Embryonic facial prominence (tissue), 1 donor: ENCODE data around the gene C16orf96.

ENCODE experiments used
- DNase-seq: peaks from one replicate; pipeline ENCODE4 v3.0.0-alpha.2; 2016; ENCODE audit errors: extremely low spot score

The C16orf96 gene

DNA sequence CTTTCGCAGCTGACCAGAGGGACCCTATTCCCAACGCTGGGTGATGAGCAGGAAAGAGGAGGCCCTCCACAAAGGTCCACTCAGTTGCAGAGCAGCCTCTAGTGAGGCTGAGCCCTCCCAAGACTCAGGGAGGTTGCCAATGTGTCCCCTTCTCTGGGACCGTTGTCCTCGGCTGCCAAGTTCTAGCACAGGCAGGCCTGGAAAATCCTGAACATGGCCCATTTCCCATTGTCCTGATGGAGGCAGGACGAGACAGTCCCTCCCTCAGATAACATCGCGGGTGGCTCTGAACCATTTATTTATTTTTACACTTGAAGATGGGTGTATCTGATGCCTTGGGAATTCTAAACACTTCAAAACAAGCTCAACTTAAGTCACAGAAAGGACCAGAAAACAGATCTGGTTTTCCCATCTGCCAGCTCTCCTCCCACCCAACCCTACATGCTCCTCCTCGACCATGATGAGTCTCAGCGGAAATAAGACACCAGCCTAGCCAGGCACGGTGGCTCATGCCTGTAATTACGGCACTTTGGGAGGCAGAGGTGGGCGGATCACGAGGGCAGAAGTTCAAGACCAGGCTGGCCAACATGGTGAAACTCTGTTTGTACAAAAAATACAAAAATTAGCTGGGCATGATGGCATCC lies 30.4 kb upstream of the C16orf96 start:
- DNase-seq: no peak

DNA sequence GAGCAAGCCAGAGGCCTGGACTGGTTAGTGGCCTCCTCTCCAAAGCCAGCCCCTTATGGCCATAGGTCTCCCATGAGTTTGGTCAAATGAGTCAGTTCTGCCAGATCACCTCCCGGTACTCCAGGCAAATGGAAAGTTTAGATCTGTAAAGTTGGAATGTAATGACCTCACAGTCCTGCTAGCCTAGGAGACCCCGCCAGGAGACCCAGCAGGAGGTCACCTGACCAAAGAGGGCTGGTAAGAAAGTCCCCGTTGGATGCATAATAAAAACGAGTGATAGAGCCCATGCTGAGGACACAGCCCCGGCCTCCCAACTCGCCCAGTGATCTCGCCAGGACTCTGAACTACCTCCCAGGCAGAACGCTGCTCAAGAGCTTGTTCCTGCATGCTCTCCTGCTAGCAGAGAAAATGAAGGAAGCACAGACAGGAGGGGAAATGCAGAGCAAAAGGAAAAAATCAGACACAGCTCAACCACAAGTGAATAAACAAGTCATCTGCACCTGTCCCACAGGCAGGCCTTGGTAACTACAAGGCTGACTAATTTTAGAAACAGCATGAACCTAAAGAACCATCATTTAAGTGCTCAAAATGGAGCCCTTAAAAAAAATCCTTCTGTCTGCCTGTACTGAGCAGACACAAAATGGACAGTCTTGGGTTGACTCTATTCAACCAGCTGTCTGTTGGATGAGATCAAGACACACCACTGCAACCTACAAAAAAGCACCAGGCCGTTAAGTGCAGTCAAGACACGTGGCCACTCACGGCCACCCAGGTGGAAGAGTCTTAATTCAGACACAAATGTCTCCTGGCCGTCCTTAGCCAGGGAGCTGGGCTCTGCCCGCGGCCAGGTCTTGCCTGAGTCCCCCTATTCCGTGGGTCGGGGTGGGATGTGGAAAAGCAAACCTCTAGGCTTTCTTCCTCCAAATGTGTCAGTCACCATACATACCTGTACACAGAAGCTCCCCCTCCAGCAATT lies 26.8 kb upstream of the C16orf96 start:
- no peak for DNase-seq

DNA sequence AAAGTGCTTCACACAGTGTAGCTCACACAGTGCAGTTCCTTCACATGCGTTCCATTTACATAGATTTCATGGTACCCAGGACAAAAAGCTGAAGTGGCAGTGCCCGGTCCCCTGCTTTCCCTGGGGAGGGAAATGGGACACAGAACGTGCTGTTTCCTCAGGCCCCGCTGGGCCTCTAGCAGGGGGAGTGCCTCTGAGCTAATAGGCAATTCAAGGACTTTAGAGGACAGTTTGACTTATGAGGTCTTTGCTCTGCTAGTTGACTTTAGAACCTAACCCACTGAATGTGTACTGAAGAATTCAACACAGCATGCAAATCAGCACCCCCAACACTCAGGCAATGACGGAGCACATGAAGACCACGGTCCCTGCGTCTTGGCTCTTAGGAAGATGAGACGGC lies 24.3 kb upstream of the C16orf96 start:
- no peak for DNase-seq

DNA sequence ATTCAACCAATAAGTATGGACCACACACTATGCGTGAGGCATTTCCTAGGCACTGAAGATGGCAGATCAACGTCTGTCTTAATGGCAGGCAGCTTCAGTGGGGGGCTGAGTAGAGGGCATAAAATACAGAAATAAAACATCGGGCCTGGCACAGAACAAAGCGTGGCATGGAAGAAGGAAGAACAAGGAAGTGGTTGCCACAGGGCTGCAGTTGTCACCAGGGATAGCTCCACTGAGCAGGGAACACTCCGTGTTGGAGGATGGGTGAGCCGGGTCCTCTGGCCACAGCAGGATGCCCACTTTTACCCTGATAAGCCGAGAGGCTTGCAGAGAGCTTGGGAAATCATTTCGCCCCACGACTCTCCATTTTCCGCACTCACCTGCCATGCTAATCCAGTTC lies 23.9 kb upstream of the C16orf96 start:
- DNase-seq: no peak

DNA sequence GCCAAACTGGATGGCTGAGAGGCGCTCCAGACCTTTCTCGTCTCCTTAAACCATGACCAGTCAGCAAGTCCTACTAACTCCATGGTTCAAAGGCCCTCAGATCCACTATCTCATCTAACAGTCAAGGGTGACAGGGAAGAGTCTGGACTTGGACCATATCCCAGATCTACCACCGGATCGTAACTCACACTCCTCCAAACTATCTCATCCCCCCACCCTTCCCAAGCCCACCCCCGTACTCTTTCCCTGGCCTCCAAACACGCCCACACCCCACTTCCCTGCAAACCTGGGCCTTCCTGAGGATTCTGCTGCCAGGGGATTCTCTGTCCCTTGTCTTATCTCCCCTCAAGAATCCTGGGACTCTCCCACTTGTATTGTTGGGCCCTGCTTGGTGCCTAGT lies 22.6 kb upstream of the C16orf96 start:
- DNase-seq: no peak

DNA sequence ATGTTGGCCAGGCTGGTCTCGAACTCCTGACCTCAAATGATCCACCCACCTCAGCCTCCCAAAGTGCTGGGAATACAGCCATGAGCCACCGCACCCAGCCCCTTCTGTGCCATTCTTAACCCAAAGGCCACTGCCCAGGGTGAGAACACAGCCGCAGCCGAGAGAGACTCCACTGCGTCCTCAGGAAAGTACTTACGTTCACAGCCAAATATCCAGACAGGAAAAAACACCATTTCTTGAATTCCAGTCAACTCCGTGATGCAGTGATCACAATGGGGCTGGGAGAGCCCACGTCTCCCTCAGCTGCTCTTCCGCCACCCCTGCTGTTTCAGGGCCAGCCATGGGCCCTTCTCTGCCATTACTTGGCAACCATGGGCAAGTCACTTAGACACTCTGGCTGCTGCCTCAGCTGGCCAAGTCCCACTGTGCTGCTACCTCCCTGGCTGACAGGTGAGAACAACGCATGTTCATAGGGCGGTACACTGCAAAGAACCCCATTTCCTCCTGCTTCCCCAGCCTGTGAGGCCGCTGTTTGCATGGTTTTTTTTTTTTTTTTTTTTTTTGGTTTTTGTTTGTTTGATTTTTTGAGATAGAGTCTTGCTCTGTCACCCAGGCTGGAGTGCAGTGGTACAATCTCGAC lies 21.9 kb upstream of the C16orf96 start:
- DNase-seq: no peak

DNA sequence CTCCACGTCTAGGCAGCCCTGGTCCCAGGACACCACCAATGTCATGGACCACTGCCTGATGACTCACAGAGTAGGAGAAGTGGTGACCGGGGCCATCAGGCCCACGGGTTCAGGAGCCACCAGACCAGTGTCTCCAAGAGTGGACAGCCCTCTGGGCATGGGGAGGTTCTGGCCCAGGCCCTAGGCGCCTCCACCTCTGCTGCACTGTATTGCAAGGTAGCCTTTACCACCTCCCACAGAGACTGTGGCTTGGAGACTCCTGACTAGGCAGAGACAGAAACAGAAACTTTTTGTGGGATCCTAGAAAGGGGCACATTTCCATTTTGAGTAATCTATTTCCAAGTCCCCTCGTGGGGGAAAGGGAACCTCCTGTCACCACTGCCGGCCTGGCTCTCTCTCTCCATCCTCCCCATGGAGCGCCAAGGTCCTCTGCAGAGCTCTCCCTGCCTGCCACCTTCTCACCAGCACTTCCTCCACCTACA lies 20.5 kb upstream of the C16orf96 start:
- no peak for DNase-seq

DNA sequence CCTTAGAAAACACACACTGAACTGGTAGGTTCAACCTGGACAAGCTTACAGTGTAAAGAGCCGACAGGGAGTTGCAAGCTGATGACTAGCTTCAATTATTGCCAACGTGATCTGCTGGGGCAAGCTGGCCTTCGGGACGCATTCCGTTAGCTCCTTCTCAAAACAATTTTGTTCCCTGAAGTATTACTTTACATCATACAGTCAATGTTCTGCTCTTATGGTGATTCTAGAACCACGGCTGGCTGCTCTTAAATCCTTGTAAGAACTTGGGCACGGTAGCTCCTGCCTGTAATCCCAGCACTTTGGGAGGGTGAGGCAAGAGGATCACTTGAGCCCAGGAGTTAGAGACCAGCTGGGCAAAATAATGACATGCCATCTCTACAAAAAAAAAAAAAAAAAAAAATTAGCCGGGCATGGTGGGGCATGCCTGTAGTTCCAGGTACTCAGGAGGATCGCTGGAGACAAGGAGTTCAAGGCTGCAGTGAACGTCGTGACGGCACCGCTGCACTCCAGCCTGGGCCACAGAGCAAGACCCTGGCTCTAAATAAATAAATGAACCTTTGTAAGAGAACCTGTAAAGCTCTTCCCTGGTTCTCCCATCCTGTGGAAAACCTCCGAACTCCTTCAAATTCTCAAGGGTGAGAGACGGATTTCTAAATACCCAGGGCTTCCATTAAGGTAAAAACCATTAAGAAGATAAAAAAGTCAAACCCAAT lies 19.6 kb upstream of the C16orf96 start:
- no peak for DNase-seq

DNA sequence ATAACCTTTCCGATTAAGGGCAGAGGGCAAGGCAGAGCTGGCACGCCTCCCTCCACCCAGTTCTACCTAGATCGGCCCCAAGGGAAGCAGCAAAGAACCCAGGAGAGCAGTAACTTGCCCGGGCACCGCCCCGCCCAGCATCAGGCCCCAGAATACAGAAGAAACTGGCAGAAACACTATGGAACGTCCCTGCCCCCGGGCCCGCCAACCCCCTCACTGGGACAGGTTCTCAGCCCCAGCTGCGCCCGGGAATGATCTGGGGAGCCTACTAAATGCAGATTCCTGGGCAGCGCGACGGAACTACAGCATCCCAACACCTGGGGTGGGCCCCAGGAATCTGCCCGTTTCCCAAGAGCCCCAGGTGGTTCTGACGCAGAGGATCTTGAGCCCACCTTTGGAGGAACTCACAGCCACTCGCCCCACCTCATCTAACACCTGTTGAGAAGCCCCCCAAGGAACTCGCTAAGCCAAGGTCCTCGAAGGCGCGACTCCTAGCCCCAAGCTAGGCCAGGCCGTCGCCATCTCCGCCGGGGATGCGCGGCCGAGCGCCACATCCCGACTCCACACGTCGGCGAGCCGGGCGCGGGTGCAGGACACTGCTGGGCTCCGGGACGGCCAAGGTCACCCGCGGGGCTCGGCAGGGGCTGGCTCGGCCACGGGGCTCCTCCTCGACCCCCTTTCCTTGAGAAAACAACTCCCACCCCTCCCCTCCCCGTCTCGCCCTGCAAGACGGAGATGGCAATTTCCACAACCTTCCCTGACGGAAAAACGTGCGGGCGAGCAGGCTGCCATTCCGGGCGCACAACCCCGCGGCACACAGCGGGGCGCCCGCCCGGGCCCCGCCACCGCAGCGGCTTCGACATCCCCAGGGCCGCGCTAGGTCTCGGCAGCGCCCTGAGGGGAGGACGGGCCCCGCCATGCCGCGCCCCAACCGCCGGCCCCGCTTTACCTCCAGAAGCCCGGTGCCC lies 18.5 kb upstream of the C16orf96 start:
- no peak for DNase-seq

DNA sequence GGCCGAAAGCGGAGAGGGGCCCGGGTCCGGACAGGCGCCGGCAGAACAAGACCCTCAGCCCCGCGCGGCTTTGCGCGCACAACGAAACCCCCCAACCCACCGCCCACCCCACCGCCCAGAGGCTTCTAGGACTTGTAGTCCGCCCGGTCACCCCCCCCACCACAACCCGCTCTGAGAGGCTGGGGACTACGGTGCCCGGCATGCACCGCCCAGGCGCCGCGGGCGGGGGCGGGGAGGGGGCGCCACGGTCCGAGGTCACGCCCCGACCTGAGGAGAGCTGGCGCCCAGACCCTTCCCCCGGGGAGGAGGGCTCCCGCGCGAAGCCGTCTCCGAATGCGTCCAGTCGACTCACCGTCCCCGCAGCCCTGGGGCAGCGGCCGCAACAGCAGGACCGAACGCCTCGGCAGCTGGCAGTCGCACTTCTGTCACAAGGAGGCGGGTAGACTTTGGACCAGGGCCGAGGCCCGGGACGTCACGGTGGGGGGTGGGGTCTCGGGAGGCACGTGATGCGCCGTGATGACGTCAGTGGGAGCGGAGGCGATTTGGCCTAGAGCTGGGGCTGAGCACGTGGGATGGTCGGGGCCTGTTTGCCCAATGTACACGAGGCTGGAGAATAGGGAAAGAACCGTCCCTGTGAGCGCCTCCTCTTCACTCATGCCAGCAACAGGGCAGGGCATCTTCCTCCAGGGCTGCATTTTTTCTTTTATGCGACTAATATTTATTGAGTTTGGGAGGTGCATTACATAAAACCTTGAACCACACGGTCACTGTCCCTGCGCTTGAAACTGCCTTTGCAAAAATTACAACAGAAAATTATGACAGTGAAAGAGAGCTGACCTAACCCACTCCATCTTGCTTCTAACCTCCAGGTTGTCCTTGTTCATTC lies 17.5 kb upstream of the C16orf96 start, which contains the start of gene CDIP1:
CDIP1 (minus strand) TSS at position 424 of the 886 bp plus-strand sequence. CDS start 24,643 bp downstream, outside the sequence.
- peak; percentile 84 for DNase-seq

DNA sequence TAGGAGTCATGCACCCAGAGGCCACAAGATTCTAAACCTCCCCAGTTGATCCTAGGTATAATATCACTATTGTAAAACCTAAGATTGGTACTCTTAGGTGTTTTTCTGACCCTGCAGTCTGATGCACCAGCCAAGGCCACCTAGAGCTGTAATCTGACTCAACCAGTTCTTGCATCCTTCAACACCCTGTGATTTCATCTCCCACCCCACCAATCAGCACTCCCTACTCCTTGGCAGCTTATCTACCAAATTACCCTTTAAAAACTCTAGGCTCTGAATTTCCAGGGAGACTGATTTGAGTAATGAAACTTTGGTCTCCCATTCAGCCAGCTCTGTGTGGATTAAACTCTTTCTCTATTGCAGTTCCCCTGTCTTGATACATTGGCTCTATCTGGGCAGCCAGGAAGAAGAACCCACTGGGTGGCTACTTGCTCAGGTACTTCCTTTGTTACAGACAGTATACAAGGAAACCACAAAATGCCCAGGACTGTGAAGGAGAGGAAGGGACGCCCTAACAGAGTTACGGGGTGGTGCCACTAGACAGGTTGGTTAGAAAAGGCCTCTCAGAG lies 16.3 kb upstream of the C16orf96 start:
- no peak for DNase-seq

DNA sequence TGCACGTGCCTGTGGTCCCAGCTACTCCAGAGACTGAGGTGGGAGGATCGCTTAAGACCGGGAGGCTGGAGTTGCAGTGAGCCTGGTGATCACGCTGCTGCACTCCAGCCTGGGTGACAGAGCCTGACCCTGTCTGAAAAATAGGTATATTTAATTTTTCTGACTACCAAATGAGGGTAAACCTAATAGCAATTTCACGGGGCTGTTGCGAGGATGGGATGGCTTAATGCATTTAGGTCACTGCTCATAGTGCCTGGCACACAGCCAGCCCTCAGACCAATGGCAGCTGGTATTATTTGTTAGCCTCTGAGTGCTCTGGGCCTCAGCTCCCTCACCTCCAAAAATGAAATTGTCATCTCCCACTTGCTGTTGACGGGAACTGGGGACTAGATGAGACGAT lies 11.7 kb upstream of the C16orf96 start:
- DNase-seq: no peak

DNA sequence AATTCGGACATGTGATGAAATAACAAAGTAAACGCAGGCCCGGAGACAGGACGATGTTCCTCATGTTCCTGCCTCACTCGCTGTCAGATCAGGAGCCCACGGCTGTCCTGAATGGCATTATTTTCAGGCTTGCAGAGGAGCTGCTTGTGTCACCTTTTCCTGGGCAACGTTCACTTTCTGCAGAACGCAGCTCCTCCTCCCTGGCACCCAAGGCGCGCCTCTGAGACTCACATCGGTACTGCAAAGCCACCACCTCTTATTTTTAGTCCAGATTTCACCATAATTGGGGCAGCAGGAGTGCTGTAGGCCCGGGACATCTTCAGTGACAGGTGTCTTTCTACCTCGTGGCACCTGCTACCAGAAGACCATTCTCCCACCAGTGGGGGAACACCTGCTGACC lies 8.0 kb upstream of the C16orf96 start:
- no peak for DNase-seq

DNA sequence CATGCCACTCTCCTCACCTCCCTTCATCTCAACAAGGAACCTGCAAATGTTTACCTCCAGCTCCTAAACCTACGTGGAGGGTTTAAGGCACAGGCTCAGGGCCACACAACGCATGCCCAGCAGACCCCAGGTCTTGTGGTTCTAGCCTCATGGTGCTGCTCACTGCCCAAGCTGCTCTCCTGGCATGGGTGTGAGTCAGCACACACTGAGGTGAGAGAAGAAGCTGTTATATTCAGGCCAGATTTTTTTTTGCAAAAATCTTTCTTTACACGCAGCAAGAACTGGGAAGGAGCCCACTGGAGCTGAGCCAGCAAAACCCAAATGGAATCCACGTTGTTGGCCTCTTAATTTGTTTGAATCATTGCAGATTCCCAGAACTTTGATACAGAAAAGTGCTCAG lies 5.5 kb upstream of the C16orf96 start:
- DNase-seq: no peak

DNA sequence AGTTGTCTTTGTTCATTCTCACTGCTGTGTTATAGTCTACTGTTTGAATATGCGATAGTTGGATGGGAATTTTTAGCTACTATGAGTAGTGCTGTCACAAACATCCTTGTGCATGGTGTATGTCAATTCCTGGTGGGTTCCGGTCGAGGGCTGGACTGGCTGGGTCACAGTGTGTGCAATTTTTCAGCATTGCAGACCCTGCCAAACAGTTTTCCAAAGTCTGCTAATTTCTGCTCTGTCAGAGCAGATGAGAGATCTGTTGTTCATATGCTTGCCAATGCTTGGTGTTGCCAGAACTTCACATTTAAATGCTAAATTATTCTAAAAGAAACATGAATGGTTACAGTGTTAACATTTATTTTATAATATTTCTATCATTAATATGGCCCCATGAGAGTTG lies 3.6 kb upstream of the C16orf96 start:
- no peak for DNase-seq

DNA sequence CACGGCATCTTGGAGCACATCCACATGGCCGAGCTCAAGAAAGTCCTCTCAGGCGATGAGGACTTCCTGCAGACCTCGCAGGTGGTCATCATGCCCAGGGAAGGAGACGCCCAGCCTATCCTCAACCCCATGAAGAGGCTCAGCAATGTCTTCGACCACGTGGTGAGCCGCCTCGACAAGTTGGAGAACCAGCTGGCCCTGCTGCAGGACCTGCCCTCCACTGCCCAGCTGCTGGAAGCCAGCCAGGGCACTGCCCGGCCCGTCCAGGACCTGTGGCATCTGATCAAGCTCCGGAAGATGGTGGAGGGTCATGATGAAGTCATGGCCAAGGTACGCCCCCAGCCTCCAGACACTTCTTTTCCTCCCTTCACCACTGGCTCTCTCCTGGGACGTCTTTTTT lies 440 bp downstream of the C16orf96 start:
- no peak for DNase-seq

DNA sequence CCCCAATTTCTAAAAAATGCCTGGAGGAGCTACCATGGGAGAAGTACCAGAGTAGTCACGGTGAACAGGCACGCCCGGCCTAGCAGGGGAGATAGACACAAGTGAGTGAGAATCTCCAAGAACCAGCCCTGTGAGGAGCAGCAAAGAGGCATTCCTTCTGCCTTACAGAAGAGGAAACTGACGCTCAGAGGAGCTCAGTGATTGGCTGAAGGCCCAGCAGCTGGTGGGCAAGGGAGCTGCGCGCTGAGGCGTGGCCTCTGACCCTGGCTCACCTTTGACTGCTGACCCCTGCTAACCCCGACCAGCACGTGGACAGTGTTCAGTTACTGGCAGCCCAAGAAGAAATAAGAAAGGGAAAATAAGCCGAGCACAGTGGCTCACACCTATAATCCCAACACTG lies 1.8 kb downstream of the C16orf96 start:
- DNase-seq: no peak

DNA sequence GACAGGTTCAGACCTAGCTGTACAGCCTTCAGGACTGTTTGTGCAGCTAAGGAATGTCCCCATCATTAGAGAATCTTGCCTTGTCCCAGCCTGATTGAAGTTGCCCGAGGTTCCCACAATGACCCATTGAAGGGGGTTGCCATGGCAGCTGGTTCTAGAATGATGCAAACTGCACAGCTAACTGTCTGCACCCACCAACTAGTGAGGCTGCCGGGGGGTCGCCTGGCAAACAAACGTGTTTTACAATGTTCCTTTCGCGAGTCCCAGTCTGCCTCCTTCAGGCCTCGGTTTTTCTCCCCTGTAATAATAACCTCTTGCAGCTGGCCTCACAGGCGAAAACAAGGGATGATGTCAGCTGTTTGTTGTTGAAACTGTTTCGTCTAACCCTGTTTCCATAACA lies 5.5 kb downstream of the C16orf96 start:
- DNase-seq: no peak

DNA sequence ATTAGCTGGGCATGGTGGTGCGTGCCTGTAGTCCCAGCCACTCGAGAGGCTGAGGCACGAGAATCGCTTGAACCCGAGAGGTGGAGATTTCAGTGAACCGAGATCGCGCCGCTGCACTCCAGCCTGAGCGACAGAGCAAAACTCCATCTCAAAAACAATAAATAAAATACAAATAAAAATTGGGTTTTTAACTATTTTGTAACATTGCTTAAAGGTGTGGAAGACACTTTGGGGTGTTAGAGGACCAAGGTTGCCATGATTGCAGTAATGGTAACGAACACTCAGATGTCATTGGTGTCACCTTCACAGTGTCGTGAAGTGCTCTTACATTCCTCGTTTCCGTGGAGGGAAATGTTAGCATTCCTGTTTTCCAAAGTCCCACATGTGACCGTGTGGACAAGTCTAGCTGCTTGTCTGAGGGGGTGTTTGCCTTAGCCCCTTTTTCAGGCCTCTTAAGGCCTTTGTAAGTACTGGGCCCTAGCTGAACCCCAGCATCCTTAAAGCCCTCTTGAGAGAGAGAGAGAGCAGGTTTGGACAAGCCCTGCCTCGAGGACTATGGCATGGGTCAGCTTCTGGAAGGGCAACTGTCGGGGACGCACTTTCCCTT lies 8.6 kb downstream of the C16orf96 start:
- DNase-seq: no peak
